Osteoblast (primary cell): Measurements from ENCODE around the gene ZNF74. TPM values are rescaled to one million over a fixed set of nuclear protein-coding genes. Genes with fewer than 3 reads are reported as not detected.
A peak's percentile ranks its signal among the peaks of the same experiment; 100 is the strongest.

Source experiments
- DNase-seq: peaks from one replicate; pipeline ENCODE4 v3.0.0; 2011; ENCODE audit warnings: low spot score, mixed read lengths; ENCODE audit not compliant: insufficient read length; ENCODE audit errors: missing footprints
- H2AFZ ChIP-seq: 2 replicates; pipeline ENCODE4 v1.6.0; 2011; ENCODE audit warnings: mild to moderate bottlenecking, low read length
- H3K27ac ChIP-seq: 2 replicates; pipeline ENCODE4 v1.5.1; 2011; ENCODE audit warnings: mild to moderate bottlenecking, low read depth, low read length, moderate library complexity
- H3K27me3 ChIP-seq: 2 replicates; pipeline ENCODE4 v1.6.0; 2012; ENCODE audit warnings: mild to moderate bottlenecking, control low read depth, inconsistent platforms, low read length, moderate library complexity; ENCODE audit not compliant: insufficient read depth
- H3K36me3 ChIP-seq: 2 replicates; pipeline ENCODE4 v1.5.1; 2011; ENCODE audit warnings: mild to moderate bottlenecking, low read length, control low read depth, moderate library complexity; ENCODE audit not compliant: insufficient read depth
- H3K4me1 ChIP-seq: 2 replicates; pipeline ENCODE4 v1.5.1; 2011; ENCODE audit warnings: mild to moderate bottlenecking, low read length, control low read depth, moderate library complexity; ENCODE audit not compliant: insufficient read depth
- H3K4me2 ChIP-seq: 2 replicates; pipeline ENCODE4 v1.6.0; 2011; ENCODE audit warnings: mild to moderate bottlenecking, low read length; ENCODE audit not compliant: insufficient read depth
- H3K4me3 ChIP-seq: fragments of 200-600 bp; sonication (generic); 3 replicates; pipeline ENCODE4 v1.5.1; 2012; ENCODE audit warnings: mild to moderate bottlenecking, low read length, inconsistent platforms; ENCODE audit not compliant: insufficient read depth
- H3K79me2 ChIP-seq: 2 replicates; pipeline ENCODE4 v1.6.0; 2012; ENCODE audit warnings: mild to moderate bottlenecking, low read length, control low read depth, inconsistent platforms; ENCODE audit not compliant: insufficient read depth
- H3K9me3 ChIP-seq: 2 replicates; pipeline ENCODE4 v1.5.1; 2011; ENCODE audit warnings: low read depth, low read length, control low read depth
- H4K20me1 ChIP-seq: 2 replicates; pipeline ENCODE4 v1.6.0; 2012; ENCODE audit warnings: mild to moderate bottlenecking, low read length, control low read depth; ENCODE audit not compliant: insufficient read depth
- total RNA-seq: library from RNA; depleted of rRNA; stranded (reverse); fragments of >200 nt; gene quantifications from 2 replicates; pipeline ENCODE4 v1.2.3, GENCODE V29; 2012
- TF ChIP-seq, protein P1 (sequence below): IDR thresholded peaks from 2 replicates; pipeline ENCODE4 v1.5.1; 2011; ENCODE audit warnings: mild to moderate bottlenecking, low read depth, low read length, moderate library complexity; ENCODE audit errors: extremely low read depth

ZNF74 gene
- total RNA-seq, 1 donor = 13.8 TPM

GRCh38 chr22:20436768-20437612, 43.0 kb downstream of the ZNF74 start:
- TF ChIP-seq, protein P1, sequence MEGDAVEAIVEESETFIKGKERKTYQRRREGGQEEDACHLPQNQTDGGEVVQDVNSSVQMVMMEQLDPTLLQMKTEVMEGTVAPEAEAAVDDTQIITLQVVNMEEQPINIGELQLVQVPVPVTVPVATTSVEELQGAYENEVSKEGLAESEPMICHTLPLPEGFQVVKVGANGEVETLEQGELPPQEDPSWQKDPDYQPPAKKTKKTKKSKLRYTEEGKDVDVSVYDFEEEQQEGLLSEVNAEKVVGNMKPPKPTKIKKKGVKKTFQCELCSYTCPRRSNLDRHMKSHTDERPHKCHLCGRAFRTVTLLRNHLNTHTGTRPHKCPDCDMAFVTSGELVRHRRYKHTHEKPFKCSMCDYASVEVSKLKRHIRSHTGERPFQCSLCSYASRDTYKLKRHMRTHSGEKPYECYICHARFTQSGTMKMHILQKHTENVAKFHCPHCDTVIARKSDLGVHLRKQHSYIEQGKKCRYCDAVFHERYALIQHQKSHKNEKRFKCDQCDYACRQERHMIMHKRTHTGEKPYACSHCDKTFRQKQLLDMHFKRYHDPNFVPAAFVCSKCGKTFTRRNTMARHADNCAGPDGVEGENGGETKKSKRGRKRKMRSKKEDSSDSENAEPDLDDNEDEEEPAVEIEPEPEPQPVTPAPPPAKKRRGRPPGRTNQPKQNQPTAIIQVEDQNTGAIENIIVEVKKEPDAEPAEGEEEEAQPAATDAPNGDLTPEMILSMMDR = no peak
- peak overlapping the region; percentile 88 for H3K4me2 ChIP-seq
- H3K4me3 ChIP-seq = peak overlapping the region; percentile 95
- H3K36me3 ChIP-seq = peaks cover 2% of the 10 kb centered on the region
- H3K27ac ChIP-seq = peak overlapping the region; percentile 61
- peaks cover 25% of the 10 kb centered on the region for H3K4me1 ChIP-seq
- peaks cover 45% of the 10 kb centered on the region for H3K79me2 ChIP-seq
- DNase-seq = peak; percentile 96
- H3K9me3 ChIP-seq = no peaks in the 10 kb centered on the region
- H4K20me1 ChIP-seq = peaks cover 46% of the 10 kb centered on the region
- no peaks in the 10 kb centered on the region for H3K27me3 ChIP-seq
- H2AFZ ChIP-seq = peak overlapping the region; percentile 59

- no peaks in the 10 kb centered on the region for H3K9me3 ChIP-seq
- H2AFZ ChIP-seq = peak within 1 kb of the TSS; percentile 70
- TF ChIP-seq, protein P1 = no peak
- no peaks in the 10 kb centered on the region for H3K27me3 ChIP-seq
- H3K79me2 ChIP-seq = peaks cover 39% of the 10 kb centered on the region
- DNase-seq = peak; percentile 99
- peak within 1 kb of the TSS; percentile 88 for H3K4me2 ChIP-seq
- peaks cover 39% of the 10 kb centered on the region for H4K20me1 ChIP-seq
- H3K4me3 ChIP-seq = peak within 1 kb of the TSS; percentile 95
- peaks cover 25% of the 10 kb centered on the region for H3K4me1 ChIP-seq
- H3K36me3 ChIP-seq = peaks cover 10% of the 10 kb centered on the region
- peak within 1 kb of the TSS; percentile 61 for H3K27ac ChIP-seq
These were observed 43.9 kb downstream of the ZNF74 start, which contains the start of gene SCARF2 for GRCh38 chr22:20437613-20438426. Gene SCARF2, minus strand, starts transcription at chr22:20437825. Its CDS starts 71 bp downstream, at chr22:20437754.

GRCh38 chr22:20438427-20438677, 44.4 kb downstream of the ZNF74 start:
- H4K20me1 ChIP-seq = peaks cover 34% of the 10 kb centered on the region
- peak overlapping the region; percentile 70 for H2AFZ ChIP-seq
- TF ChIP-seq, protein P1 = no peak
- H3K36me3 ChIP-seq = peaks cover 10% of the 10 kb centered on the region
- peaks cover 25% of the 10 kb centered on the region for H3K4me1 ChIP-seq
- H3K27ac ChIP-seq = peak overlapping the region; percentile 32
- H3K79me2 ChIP-seq = peaks cover 33% of the 10 kb centered on the region
- H3K9me3 ChIP-seq = no peaks in the 10 kb centered on the region
- H3K4me3 ChIP-seq = peak overlapping the region; percentile 95
- no peak for DNase-seq
- no peaks in the 10 kb centered on the region for H3K27me3 ChIP-seq
- H3K4me2 ChIP-seq = peak overlapping the region; percentile 81
